Suprapubic skin (tissue), 4 donors: ENCODE data around the gene PHF23. TPM values are rescaled to one million over a fixed set of nuclear protein-coding genes. Genes with fewer than 3 reads are reported as not detected.

Experiments
- DNase-seq, 2 donors: peaks; one replicate each; pipeline ENCODE4 v3.0.0-alpha.2; 2019; ENCODE audit warnings: low spot score in 2 of 2
- H3K27ac ChIP-seq: fragments of 200-600 bp; sonication (generic); one replicate; pipeline ENCODE4 v1.5.1; 2019
- H3K27me3 ChIP-seq: fragments of 200-600 bp; sonication (generic); one replicate; pipeline ENCODE4 v1.5.1; 2019
- H3K36me3 ChIP-seq: fragments of 200-600 bp; sonication (generic); one replicate; pipeline ENCODE4 v1.5.1; 2019
- H3K4me1 ChIP-seq: fragments of 200-600 bp; sonication (generic); one replicate; pipeline ENCODE4 v1.5.1; 2019
- H3K4me3 ChIP-seq: fragments of 200-600 bp; sonication (generic); one replicate; pipeline ENCODE4 v1.5.1; 2019; ENCODE audit warnings: mild to moderate bottlenecking
- H3K9me3 ChIP-seq: fragments of 200-600 bp; sonication (generic); one replicate; pipeline ENCODE4 v1.5.1; 2019
- EP300 ChIP-seq: sonication (generic); formaldehyde crosslinking; IDR thresholded peaks from one replicate; pipeline ENCODE4 v1.6.1; 2017; ENCODE audit warnings: antibody characterized with exemption
- POLR2A ChIP-seq, 2 donors: fragments of 450-650 bp; IDR thresholded peaks; one replicate each; pipeline ENCODE4 v1.6.1; 2017; ENCODE audit warnings: antibody characterized with exemption in 2 of 2, mild to moderate bottlenecking in 2 of 2, moderate library complexity in 2 of 2
- POLR2AphosphoS5 ChIP-seq, 3 donors: sonication (generic); formaldehyde crosslinking; IDR thresholded peaks; one replicate each; pipeline ENCODE4 v1.6.1; 2017; ENCODE audit warnings: antibody characterized with exemption in 3 of 3
- WGBS: methylation state at CpG from one replicate; pipeline ENCODE4 v1.1.5; 2018; 5-methylcytosine and 5-hydroxymethylcytosine counted together
- total RNA-seq, 4 donors: library from RNA; depleted of rRNA; stranded (reverse); fragments of >200 nt; gene quantifications; one replicate each; pipeline ENCODE4 v1.1.0, GENCODE V29; 2016
- TF ChIP-seq, protein P1 (sequence below), 2 donors: fragments of 200-600 bp in 1 of 2; fragments of 450-650 bp in 1 of 2; sonication (generic) in 1 of 2; IDR thresholded peaks; one replicate each; pipeline ENCODE4 v1.5.1; 2016 to 2019; ENCODE audit warnings: antibody characterized with exemption in 2 of 2, mild to moderate bottlenecking in 1 of 2, moderate library complexity in 1 of 2

Gene PHF23
- total RNA-seq, 4 donors from 2014 or later: 19.0 to 35.0 (median 29.1) TPM

DNA sequence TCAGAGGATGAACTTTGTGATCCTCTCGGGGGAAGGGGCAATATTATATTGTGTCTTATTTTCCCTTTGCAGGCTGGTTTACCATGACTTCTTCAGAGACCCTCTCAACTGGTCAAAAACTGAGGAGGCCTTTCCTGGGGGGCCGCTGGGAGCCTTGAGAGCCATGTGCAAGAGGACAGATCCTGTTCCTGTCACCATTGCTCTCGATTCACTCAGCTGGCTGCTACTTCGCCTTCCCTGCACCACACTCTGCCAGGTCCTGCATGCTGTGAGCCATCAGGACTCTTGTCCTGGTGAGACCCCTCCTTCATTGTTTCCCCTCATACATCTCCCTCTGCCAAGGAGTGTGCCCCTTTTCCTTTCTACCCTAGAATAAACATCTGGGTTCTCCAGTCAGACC, 15.3 kb upstream of the PHF23 start:
- 88% methylated on average over 4 of the region's 4 CpGs for WGBS
- H3K36me3 ChIP-seq: peaks cover 51% of the 10 kb centered on the region
- H3K4me3 ChIP-seq: no peak overlapping the region
- no peaks in the 10 kb centered on the region for H3K9me3 ChIP-seq
- peaks cover 35% of the 10 kb centered on the region for H3K4me1 ChIP-seq
- TF ChIP-seq POLR2AphosphoS5 (IDR thresholded peaks at IDR 0.05): no peak
- TF ChIP-seq POLR2A (IDR thresholded peaks at IDR 0.05): no peak
- TF ChIP-seq EP300: no peak
- TF ChIP-seq, protein P1, sequence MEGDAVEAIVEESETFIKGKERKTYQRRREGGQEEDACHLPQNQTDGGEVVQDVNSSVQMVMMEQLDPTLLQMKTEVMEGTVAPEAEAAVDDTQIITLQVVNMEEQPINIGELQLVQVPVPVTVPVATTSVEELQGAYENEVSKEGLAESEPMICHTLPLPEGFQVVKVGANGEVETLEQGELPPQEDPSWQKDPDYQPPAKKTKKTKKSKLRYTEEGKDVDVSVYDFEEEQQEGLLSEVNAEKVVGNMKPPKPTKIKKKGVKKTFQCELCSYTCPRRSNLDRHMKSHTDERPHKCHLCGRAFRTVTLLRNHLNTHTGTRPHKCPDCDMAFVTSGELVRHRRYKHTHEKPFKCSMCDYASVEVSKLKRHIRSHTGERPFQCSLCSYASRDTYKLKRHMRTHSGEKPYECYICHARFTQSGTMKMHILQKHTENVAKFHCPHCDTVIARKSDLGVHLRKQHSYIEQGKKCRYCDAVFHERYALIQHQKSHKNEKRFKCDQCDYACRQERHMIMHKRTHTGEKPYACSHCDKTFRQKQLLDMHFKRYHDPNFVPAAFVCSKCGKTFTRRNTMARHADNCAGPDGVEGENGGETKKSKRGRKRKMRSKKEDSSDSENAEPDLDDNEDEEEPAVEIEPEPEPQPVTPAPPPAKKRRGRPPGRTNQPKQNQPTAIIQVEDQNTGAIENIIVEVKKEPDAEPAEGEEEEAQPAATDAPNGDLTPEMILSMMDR (IDR thresholded peaks at IDR 0.05): no peak
- no peaks in the 10 kb centered on the region for H3K27me3 ChIP-seq
- DNase-seq: no peak
- no peak overlapping the region for H3K27ac ChIP-seq

DNA sequence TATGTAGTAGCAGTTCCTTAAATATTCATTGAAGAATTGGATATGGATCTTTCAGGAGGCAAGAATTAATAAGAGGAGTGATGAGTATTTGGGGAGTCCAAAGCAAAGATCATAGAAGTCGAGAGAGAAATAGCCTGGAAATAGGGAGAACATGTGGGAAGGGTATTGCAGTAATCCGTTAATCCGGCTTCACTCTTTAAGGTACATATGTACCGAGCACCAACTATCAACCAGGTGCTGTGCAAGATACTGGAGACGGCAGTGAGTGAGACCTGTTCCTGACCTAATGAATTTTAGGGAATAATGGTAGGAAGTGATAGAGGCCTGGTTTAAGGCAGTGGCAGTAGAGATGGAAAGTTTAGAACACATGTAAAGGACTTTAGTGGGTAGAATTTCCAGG, 13.8 kb upstream of the PHF23 start:
- Histone ChIP-seq H3K36me3 (peaks cover 38% of the 10 kb centered on the region), H3K27ac (peak overlapping the region; percentile 100), H3K27me3 (no peaks in the 10 kb centered on the region), H3K4me1 (peaks cover 37% of the 10 kb centered on the region), H3K4me3 (peak overlapping the region; percentile 88), H3K9me3 (no peaks in the 10 kb centered on the region)
- TF ChIP-seq, protein P1 (IDR thresholded peaks at IDR 0.05): no peak
- TF ChIP-seq POLR2A (IDR thresholded peaks at IDR 0.05) (no peak), EP300 (no peak), POLR2AphosphoS5 (IDR thresholded peaks at IDR 0.05) (no peak)
- DNase-seq: no peak
- 77% methylated on average over 5 of the region's 5 CpGs for WGBS

DNA sequence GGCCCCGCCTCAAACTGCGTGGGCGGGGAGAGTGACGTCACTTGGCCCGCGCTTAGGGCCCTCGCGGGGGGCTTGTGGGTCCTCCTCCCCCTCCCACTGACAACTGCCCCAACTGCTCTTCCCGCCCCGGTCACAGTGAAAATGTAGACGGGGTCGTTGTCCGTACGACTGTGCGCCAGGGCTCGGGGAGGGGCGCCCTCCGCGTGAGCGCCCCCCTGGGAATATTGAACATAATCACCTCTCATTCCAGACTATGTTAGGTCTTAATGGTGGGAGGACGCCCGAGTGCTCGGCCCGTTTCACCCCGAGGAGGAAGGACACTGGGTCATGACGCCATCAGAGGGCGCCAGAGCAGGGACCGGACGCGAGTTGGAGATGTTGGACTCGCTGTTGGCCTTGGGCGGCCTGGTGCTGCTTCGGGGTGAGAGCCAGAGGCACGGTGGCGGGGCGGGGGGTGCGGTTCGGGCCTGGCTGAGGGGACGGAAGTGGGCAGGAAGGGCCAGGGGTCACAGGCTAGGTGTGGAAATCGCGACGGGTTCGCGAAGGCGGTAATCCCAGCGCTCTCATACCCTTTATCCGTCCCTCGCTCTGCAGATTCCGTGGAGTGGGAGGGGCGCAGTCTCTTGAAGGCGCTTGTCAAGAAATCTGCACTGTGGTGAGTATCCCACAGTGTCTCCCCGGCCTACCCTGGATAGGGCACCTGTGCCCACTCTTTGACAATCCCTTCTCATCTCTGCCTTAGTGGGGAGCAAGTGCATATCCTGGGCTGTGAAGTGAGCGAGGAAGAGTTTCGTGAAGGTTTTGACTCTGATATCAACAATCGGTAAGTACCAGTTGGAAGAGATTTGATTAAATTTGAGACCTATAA, 13.2 kb upstream of the PHF23 start, which contains the start of gene ELP5:
Gene ELP5 (plus strand): TSS at position 40 of the 868 bp plus-strand sequence. CDS start 336 bp downstream, at position 376.
- Histone ChIP-seq H3K9me3 (no peaks in the 10 kb centered on the region), H3K4me1 (peaks cover 37% of the 10 kb centered on the region), H3K4me3 (peak within 1 kb of the TSS; percentile 88), H3K27ac (peak within 1 kb of the TSS; percentile 100), H3K27me3 (no peaks in the 10 kb centered on the region), H3K36me3 (peaks cover 32% of the 10 kb centered on the region)
- peak; percentile 98 for DNase-seq
- TF ChIP-seq, protein P1 (IDR thresholded peaks at IDR 0.05): peak; percentile 4 to 29
- TF ChIP-seq POLR2A (IDR thresholded peaks at IDR 0.05) (peak in 1 of 2 donors; percentile 53), EP300 (no peak), POLR2AphosphoS5 (IDR thresholded peaks at IDR 0.05) (peak in 2 of 3 donors; percentile 70 to 79)
- WGBS: 1% methylated on average over 32 of the region's 55 CpGs

DNA sequence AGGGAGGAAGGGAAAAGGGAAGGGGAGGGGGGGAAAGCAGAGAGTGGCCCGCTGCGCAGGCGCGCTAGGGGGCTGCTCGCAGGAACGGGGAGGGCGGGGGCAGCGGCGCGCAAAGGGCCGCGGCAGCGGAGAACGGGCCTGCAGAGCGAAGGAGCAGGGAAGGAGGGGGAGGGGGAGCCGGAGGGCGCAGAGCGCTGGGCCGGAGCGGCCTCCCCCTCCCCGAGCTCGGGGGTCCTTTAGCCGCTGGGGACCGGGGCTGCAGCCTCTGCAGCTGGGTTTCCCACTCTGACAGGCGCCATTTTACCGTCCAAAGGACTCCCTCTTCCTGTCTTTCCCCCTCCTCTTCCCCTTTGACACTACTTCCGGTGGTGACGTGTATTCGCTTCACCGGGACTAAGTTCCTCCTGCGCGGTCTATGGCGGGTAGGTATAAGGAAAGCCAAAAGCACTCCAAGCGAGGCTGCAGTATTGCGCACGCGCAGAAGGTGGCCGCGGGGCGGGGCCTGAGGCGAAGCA, 12.5 kb upstream of the PHF23 start, which contains the start of gene CTDNEP1:
Gene CTDNEP1 (minus strand): TSS at position 74 of the 515 bp plus-strand sequence. CDS start 438 bp downstream, outside the sequence.
- H3K36me3 ChIP-seq: peaks cover 29% of the 10 kb centered on the region
- peak within 1 kb of the TSS; percentile 88 for H3K4me3 ChIP-seq
- peak; percentile 98 to 99 for DNase-seq
- TF ChIP-seq POLR2A (IDR thresholded peaks at IDR 0.05): no peak
- TF ChIP-seq POLR2AphosphoS5 (IDR thresholded peaks at IDR 0.05): peak in 2 of 3 donors; percentile 62 to 83
- TF ChIP-seq EP300: no peak
- TF ChIP-seq, protein P1 (IDR thresholded peaks at IDR 0.05): no peak
- no peaks in the 10 kb centered on the region for H3K27me3 ChIP-seq
- no peaks in the 10 kb centered on the region for H3K9me3 ChIP-seq
- H3K4me1 ChIP-seq: peaks cover 37% of the 10 kb centered on the region
- WGBS: 0% methylated on average over 34 of the region's 41 CpGs
- peak within 1 kb of the TSS; percentile 100 for H3K27ac ChIP-seq
